ENCODE results near the gene EHHADH. TPM values are rescaled to one million over a fixed set of nuclear protein-coding genes. Genes with fewer than 3 reads are reported as not detected.

EHHADH gene
- total and polyA plus RNA-seq, 9 of the 15 experiments (the other 6 are each of a cell fraction or from before 2014, with no cell fraction given), result 3.6 to 6.4 (median 5.4) TPM

GRCh38 chr3:185199671-185200070 is 54.2 kb downstream of the EHHADH start:
- no peaks in the 10 kb centered on the region for H3K36me3 ChIP-seq (ENCODE audit: control insufficient read depth, insufficient read depth, low read length)
- in situ Hi-C loops (cut with MboI) (no loop called here), intact Hi-C loops (cut with micrococcal nuclease) (no loop called here)
- H3K9ac ChIP-seq (ENCODE audit: insufficient read depth in 1 of 2, low read depth in 2 of 2, low read length in 2 of 2), result no peak overlapping the region
- no peak for ATAC-seq
- no peak for FAIRE-seq
- H3K9me1 ChIP-seq (ENCODE audit: control insufficient read depth, insufficient read depth, low read length), result no peaks in the 10 kb centered on the region
- no peak overlapping the region for H2AFZ ChIP-seq (ENCODE audit: low read depth, low read length)
- no peaks in the 10 kb centered on the region for H3K79me2 ChIP-seq (ENCODE audit: control insufficient read depth, insufficient read depth, low read length)
- ChIA-PET POLR2A (no interaction called here), CTCF (ENCODE audit: low intra/inter-chr PET ratio) (no interaction called here)
- no peaks in the 10 kb centered on the region for H3K27me3 ChIP-seq (ENCODE audit: control insufficient read depth in 2 of 2, insufficient read depth in 2 of 2, low read length in 2 of 2)
- H3K9me3 ChIP-seq (replicated peaks; ENCODE audit: control insufficient read depth, insufficient read depth, low read depth, low read length), result no peaks in the 10 kb centered on the region
- H4K20me1 ChIP-seq (replicated peaks; ENCODE audit: control insufficient read depth, insufficient read depth, low read length), result no peaks in the 10 kb centered on the region
- no peak overlapping the region for H3K4me2 ChIP-seq (ENCODE audit: insufficient read depth, low read length)
- DNase-seq (ENCODE audit: extremely low read depth in 1 of 4, low spot score in 3 of 4), result no peak
- no TSS peak for BruUV-seq (replicated peaks)
- 56% methylated on average over 5 of the region's 5 CpGs for WGBS (ENCODE audit: insufficient coverage, low coverage, missing lambda C conversion rate)
- no peaks in the 10 kb centered on the region for H3K4me1 ChIP-seq (replicated peaks in 1 of 2; ENCODE audit: control insufficient read depth in 2 of 2, insufficient read depth in 2 of 2, low read length in 2 of 2)
- H3K4me3 ChIP-seq, result no peak overlapping the region
- no peak overlapping the region for H3K27ac ChIP-seq (ENCODE audit: extremely low read depth, low read depth, low read length)
- TF ChIP-seq ZNF785 (CRISPR knock-in tag; IDR thresholded peaks at IDR 0.05) (no peak), CREB1 (IDR thresholded peaks at IDR 0.05) (no peak), CREB1 (CRISPR knock-in tag; IDR thresholded peaks at IDR 0.05) (no peak), RBM15 (IDR thresholded peaks at IDR 0.05; ENCODE audit: insufficient read depth, low read length) (no peak), FOXA3 (CRISPR knock-in tag; conservative IDR thresholded peaks at IDR 0.05 in 1 of 2, IDR thresholded peaks at IDR 0.05 in 1 of 2) (no peak), RHOXF2B (CRISPR knock-in tag; conservative IDR thresholded peaks at IDR 0.05) (no peak), KLF13 (tag; IDR thresholded peaks at IDR 0.05; ENCODE audit: borderline replicate concordance, low read depth) (no peak), ZNF512 (tag; IDR thresholded peaks at IDR 0.05) (no peak), RBM39 (optimal IDR thresholded peaks at IDR 0.05; ENCODE audit: low read depth, low read length) (no peak), PCBP1 (IDR thresholded peaks at IDR 0.05; ENCODE audit: low read depth, low read length, poor library complexity, severe bottlenecking) (no peak), KAT2B (IDR thresholded peaks at IDR 0.05; ENCODE audit: low read depth, low read length) (no peak), MCM7 (IDR thresholded peaks at IDR 0.05) (no peak), ZNF197 (CRISPR knock-in tag; IDR thresholded peaks at IDR 0.05; ENCODE audit: low read depth) (no peak), ZNF282 (CRISPR knock-in tag; IDR thresholded peaks at IDR 0.05) (no peak), DMBX1 (CRISPR knock-in tag; IDR thresholded peaks at IDR 0.05; ENCODE audit: borderline replicate concordance) (no peak), ZBED1 (IDR thresholded peaks at IDR 0.05) (no peak)

All from K562 (cell line).